ENCODE results near the gene PCDHGC3.

- no peak for TF ChIP-seq CTCF (IDR thresholded peaks at IDR 0.05)
- no peak for TF ChIP-seq POLR2A (IDR thresholded peaks at IDR 0.05)
- no peak for TF ChIP-seq EP300 (IDR thresholded peaks at IDR 0.05; ENCODE audit: low read depth)
These were observed 2.0 kb downstream of the PCDHGC3 start for GRCh38 chr5:141477815-141478214.

All from transverse colon (tissue), 3 donors.